Glutamatergic neuron (in vitro differentiated cells): ENCODE results near the gene CCDC136. TPM values are rescaled to one million over a fixed set of nuclear protein-coding genes. Genes with fewer than 3 reads are reported as not detected.

ENCODE experiments used
- DNase-seq: peaks from one replicate; pipeline ENCODE4 v3.0.0; 2022
- H3K27ac Mint-ChIP-seq: one replicate; pipeline ENCODE4 v1.8.0; 2020; ENCODE audit warnings: mild to moderate bottlenecking, mixed read lengths, inconsistent platforms; ENCODE audit not compliant: unreplicated experiment
- H3K27me3 Mint-ChIP-seq: one replicate; pipeline ENCODE4 v1.8.0; 2020; ENCODE audit warnings: mild to moderate bottlenecking, moderate library complexity, mixed read lengths, inconsistent platforms; ENCODE audit not compliant: unreplicated experiment
- H3K36me3 Mint-ChIP-seq: one replicate; pipeline ENCODE4 v1.8.0; 2020; ENCODE audit warnings: mild to moderate bottlenecking, mixed read lengths, inconsistent platforms; ENCODE audit not compliant: unreplicated experiment
- H3K4me1 Mint-ChIP-seq: one replicate; pipeline ENCODE4 v1.8.0; 2020; ENCODE audit warnings: mild to moderate bottlenecking, low read depth, mixed read lengths, inconsistent platforms; ENCODE audit not compliant: unreplicated experiment
- H3K4me3 Mint-ChIP-seq: one replicate; pipeline ENCODE4 v1.8.0; 2020; ENCODE audit warnings: mild to moderate bottlenecking, mixed read lengths, inconsistent platforms; ENCODE audit not compliant: unreplicated experiment
- H3K9me3 Mint-ChIP-seq: one replicate; pipeline ENCODE4 v1.8.0; 2020; ENCODE audit warnings: mild to moderate bottlenecking, moderate library complexity, mixed read lengths, inconsistent platforms; ENCODE audit not compliant: unreplicated experiment
- total RNA-seq: library from RNA; stranded (reverse); fragmentation: NEBNext Ultra II Directional; extraction: Animal tissue kit (Norgen Biotek cat#: 25700); gene quantifications from one replicate; pipeline ENCODE4 v1.2.1, GENCODE V29; 2021; ENCODE audit not compliant: unreplicated experiment
- TF ChIP-seq, protein P1 (sequence below): fragments of 200-600 bp; sonication (generic); IDR thresholded peaks from one replicate; pipeline ENCODE4 v1.5.0; 2021; ENCODE audit not compliant: partially characterized antibody, unreplicated experiment

CCDC136 gene
- total RNA-seq, 1 donor from 2014 or later, result 202 TPM

- DNase-seq, result no peak
- Mint-ChIP-seq H3K9me3 (peaks cover 1% of the 10 kb centered on the region), H3K27ac (no peak overlapping the region), H3K36me3 (no peaks in the 10 kb centered on the region), H3K4me1 (no peaks in the 10 kb centered on the region), H3K4me3 (no peak overlapping the region), H3K27me3 (peaks cover 2% of the 10 kb centered on the region)
- TF ChIP-seq, protein P1, sequence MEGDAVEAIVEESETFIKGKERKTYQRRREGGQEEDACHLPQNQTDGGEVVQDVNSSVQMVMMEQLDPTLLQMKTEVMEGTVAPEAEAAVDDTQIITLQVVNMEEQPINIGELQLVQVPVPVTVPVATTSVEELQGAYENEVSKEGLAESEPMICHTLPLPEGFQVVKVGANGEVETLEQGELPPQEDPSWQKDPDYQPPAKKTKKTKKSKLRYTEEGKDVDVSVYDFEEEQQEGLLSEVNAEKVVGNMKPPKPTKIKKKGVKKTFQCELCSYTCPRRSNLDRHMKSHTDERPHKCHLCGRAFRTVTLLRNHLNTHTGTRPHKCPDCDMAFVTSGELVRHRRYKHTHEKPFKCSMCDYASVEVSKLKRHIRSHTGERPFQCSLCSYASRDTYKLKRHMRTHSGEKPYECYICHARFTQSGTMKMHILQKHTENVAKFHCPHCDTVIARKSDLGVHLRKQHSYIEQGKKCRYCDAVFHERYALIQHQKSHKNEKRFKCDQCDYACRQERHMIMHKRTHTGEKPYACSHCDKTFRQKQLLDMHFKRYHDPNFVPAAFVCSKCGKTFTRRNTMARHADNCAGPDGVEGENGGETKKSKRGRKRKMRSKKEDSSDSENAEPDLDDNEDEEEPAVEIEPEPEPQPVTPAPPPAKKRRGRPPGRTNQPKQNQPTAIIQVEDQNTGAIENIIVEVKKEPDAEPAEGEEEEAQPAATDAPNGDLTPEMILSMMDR, result no peak
Observed at GRCh38 chr7:128844777-128845311, 53.1 kb downstream of the CCDC136 start.

DNA sequence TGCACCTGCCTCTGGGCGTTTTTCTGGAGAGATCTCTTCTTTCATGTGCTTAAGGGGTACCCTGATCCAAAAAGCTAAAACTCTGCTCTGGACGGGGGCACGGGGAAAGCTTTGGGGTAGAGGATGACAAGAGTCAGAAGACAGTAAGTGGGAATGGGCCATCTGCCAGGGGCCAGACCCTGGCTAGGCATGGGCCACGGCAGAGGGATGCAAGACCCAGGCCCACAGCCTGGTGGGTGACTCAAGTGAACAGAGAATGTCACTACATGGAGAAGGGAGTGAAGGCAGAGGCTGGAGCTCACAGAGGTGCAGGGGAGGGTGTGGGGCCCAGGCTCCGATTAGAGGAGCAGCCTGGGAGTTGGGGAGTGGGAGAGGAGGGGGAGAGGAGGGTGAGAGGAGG, 53.7 kb downstream of the CCDC136 start:
- Mint-ChIP-seq H3K27ac (no peak overlapping the region), H3K9me3 (peaks cover 1% of the 10 kb centered on the region), H3K36me3 (no peaks in the 10 kb centered on the region), H3K27me3 (peaks cover 5% of the 10 kb centered on the region), H3K4me1 (no peaks in the 10 kb centered on the region), H3K4me3 (no peak overlapping the region)
- no peak for DNase-seq
- TF ChIP-seq, protein P1, result no peak

GRCh38 chr7:128845987-128846386, 54.2 kb downstream of the CCDC136 start:
- Mint-ChIP-seq H3K9me3 (peaks cover 1% of the 10 kb centered on the region), H3K27me3 (peaks cover 5% of the 10 kb centered on the region), H3K27ac (no peak overlapping the region), H3K4me1 (no peaks in the 10 kb centered on the region), H3K4me3 (no peak overlapping the region), H3K36me3 (no peaks in the 10 kb centered on the region)
- no peak for DNase-seq
- TF ChIP-seq, protein P1, result no peak

GRCh38 chr7:128846781-128847444, 55.1 kb downstream of the CCDC136 start:
- DNase-seq, result no peak
- TF ChIP-seq, protein P1, result no peak

GRCh38 chr7:128847721-128848211, 56.0 kb downstream of the CCDC136 start:
- TF ChIP-seq, protein P1, result no peak
- no peak for DNase-seq
- Mint-ChIP-seq H3K4me1 (no peaks in the 10 kb centered on the region), H3K27me3 (peaks cover 5% of the 10 kb centered on the region), H3K4me3 (no peak overlapping the region), H3K36me3 (no peaks in the 10 kb centered on the region), H3K27ac (no peak overlapping the region), H3K9me3 (no peaks in the 10 kb centered on the region)

More at GRCh38 chr7:128846781-128847444, 55.1 kb downstream of the CCDC136 start:
- Mint-ChIP-seq H3K4me3 (no peak overlapping the region), H3K4me1 (no peaks in the 10 kb centered on the region), H3K36me3 (no peaks in the 10 kb centered on the region), H3K27ac (no peak overlapping the region), H3K27me3 (peaks cover 5% of the 10 kb centered on the region), H3K9me3 (peaks cover 1% of the 10 kb centered on the region)
